ENCODE measurements around the gene NRIP1. TPM values are rescaled to one million over a fixed set of nuclear protein-coding genes. Genes with fewer than 3 reads are reported as not detected.

The NRIP1 gene
- total and polyA plus RNA-seq, 2 of the 13 experiments (the other 11 are each of a cell fraction or from before 2014, with no cell fraction given) = 21.0 to 69.0 TPM

DNA sequence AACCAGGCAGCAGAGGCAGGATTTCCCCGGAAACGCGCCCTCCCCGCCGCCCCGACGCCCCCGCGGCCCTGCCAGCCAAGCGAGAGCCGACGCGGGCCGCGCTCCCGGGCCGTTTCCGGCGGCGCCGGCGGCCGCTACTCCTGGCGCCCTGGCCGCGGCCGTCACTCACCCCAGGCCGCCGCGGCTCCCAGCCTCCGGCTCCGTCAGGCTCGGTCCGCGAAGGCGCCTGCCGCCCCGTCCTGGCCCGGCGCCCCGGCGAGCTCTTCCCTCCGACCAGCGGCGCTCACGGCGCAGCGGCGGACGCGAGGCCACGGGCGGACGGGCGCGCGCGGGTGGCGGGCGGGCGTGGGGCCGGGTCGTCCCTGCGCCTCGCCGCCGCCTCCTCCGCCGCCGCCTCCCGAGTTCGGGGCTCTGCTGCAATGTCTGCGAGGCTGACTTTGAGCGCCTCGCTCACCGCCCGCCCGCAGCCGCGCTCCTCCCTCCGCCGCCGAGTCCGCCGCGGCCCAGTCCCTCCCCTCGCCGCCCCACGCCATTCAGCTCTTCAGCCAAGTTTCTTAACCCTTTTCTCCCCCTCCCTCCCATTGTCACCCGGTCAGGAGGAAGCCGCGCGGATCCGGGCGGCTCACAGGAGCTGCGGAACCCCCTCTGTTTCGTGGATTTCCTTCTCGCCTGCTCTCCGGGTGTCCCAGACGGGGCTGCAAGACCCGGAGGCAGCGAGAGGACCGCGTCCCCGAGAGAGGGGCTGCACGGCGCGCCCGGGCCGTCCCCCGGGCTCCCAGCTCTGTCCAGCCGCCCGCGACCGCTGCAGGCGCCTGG, at the start of gene NRIP1 (continued):
- TF ChIP-seq, protein P1, sequence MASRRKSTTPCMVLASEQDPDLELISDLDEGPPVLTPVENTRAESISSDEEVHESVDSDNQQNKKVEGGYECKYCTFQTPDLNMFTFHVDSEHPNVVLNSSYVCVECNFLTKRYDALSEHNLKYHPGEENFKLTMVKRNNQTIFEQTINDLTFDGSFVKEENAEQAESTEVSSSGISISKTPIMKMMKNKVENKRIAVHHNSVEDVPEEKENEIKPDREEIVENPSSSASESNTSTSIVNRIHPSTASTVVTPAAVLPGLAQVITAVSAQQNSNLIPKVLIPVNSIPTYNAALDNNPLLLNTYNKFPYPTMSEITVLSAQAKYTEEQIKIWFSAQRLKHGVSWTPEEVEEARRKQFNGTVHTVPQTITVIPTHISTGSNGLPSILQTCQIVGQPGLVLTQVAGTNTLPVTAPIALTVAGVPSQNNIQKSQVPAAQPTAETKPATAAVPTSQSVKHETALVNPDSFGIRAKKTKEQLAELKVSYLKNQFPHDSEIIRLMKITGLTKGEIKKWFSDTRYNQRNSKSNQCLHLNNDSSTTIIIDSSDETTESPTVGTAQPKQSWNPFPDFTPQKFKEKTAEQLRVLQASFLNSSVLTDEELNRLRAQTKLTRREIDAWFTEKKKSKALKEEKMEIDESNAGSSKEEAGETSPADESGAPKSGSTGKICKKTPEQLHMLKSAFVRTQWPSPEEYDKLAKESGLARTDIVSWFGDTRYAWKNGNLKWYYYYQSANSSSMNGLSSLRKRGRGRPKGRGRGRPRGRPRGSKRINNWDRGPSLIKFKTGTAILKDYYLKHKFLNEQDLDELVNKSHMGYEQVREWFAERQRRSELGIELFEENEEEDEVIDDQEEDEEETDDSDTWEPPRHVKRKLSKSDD (CRISPR knock-in tag; IDR thresholded peaks at IDR 0.05; ENCODE audit: low read depth) = peak; percentile 53; the same call in 1 of the 2 replicates
- TF ChIP-seq, protein P2, sequence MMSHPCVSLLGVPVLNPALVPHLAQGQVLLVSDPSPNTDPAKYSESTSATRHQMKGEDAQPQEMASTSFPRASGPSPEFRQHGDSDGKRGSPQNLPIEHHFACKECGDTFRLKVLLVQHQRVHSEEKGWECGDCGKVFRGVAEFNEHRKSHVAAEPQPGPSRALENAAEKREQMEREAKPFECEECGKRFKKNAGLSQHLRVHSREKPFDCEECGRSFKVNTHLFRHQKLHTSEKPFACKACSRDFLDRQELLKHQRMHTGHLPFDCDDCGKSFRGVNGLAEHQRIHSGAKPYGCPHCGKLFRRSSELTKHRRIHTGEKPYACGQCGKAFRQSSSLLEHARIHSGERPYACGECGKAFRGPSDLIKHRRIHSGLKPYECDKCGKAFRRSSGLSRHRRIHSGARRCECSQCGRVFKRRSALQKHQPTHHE (CRISPR knock-in tag; IDR thresholded peaks at IDR 0.05; ENCODE audit: borderline replicate concordance) = 0 out of 2 replicates have a peak, but pooled peaks have one; percentile 38
- TF ChIP-seq, protein P3, sequence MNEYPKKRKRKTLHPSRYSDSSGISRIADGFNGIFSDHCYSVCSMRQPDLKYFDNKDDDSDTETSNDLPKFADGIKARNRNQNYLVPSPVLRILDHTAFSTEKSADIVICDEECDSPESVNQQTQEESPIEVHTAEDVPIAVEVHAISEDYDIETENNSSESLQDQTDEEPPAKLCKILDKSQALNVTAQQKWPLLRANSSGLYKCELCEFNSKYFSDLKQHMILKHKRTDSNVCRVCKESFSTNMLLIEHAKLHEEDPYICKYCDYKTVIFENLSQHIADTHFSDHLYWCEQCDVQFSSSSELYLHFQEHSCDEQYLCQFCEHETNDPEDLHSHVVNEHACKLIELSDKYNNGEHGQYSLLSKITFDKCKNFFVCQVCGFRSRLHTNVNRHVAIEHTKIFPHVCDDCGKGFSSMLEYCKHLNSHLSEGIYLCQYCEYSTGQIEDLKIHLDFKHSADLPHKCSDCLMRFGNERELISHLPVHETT (CRISPR knock-in tag; conservative IDR thresholded peaks at IDR 0.05) = peak; percentile 38; the same call in 1 of the 2 replicates
- TF ChIP-seq TARDBP (CRISPR knock-in tag; IDR thresholded peaks at IDR 0.05) = 0 out of 2 replicates have a peak, but pooled peaks have one; percentile 19
- peak; percentile 57; the same call in 1 of the 2 replicates for TF ChIP-seq HOXA3 (CRISPR knock-in tag; IDR thresholded peaks at IDR 0.05)
- peak; percentile 37; the same call in 1 of the 2 replicates for TF ChIP-seq ZNF768 (CRISPR knock-in tag; IDR thresholded peaks at IDR 0.05)
- peak; percentile 22; the same call in 1 of the 2 replicates for TF ChIP-seq MIER2 (CRISPR knock-in tag; IDR thresholded peaks at IDR 0.05)
- TF ChIP-seq BCL6 (CRISPR knock-in tag; IDR thresholded peaks at IDR 0.05) = no peak; the same call in 1 of the 2 replicates
- no peak for TF ChIP-seq BRCA1 (CRISPR knock-in tag; IDR thresholded peaks at IDR 0.05)
- TF ChIP-seq, protein P4, sequence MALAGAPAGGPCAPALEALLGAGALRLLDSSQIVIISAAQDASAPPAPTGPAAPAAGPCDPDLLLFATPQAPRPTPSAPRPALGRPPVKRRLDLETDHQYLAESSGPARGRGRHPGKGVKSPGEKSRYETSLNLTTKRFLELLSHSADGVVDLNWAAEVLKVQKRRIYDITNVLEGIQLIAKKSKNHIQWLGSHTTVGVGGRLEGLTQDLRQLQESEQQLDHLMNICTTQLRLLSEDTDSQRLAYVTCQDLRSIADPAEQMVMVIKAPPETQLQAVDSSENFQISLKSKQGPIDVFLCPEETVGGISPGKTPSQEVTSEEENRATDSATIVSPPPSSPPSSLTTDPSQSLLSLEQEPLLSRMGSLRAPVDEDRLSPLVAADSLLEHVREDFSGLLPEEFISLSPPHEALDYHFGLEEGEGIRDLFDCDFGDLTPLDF (CRISPR knock-in tag; IDR thresholded peaks at IDR 0.05) = 0 out of 2 replicates have a peak, but pooled peaks have one; percentile 24
- TF ChIP-seq ONECUT2 (CRISPR knock-in tag; IDR thresholded peaks at IDR 0.05) = no peak
- TF ChIP-seq YY1 (IDR thresholded peaks at IDR 0.05; ENCODE audit: insufficient read depth, insufficient replicate concordance, low read depth, low read length) = peak; percentile 66
- TF ChIP-seq ZNF564 (CRISPR knock-in tag; IDR thresholded peaks at IDR 0.05) = peak; percentile 58; the same call in 1 of the 2 replicates
- peak; percentile 50 for TF ChIP-seq ISL2 (CRISPR knock-in tag; IDR thresholded peaks at IDR 0.05)
- TF ChIP-seq, protein P5, sequence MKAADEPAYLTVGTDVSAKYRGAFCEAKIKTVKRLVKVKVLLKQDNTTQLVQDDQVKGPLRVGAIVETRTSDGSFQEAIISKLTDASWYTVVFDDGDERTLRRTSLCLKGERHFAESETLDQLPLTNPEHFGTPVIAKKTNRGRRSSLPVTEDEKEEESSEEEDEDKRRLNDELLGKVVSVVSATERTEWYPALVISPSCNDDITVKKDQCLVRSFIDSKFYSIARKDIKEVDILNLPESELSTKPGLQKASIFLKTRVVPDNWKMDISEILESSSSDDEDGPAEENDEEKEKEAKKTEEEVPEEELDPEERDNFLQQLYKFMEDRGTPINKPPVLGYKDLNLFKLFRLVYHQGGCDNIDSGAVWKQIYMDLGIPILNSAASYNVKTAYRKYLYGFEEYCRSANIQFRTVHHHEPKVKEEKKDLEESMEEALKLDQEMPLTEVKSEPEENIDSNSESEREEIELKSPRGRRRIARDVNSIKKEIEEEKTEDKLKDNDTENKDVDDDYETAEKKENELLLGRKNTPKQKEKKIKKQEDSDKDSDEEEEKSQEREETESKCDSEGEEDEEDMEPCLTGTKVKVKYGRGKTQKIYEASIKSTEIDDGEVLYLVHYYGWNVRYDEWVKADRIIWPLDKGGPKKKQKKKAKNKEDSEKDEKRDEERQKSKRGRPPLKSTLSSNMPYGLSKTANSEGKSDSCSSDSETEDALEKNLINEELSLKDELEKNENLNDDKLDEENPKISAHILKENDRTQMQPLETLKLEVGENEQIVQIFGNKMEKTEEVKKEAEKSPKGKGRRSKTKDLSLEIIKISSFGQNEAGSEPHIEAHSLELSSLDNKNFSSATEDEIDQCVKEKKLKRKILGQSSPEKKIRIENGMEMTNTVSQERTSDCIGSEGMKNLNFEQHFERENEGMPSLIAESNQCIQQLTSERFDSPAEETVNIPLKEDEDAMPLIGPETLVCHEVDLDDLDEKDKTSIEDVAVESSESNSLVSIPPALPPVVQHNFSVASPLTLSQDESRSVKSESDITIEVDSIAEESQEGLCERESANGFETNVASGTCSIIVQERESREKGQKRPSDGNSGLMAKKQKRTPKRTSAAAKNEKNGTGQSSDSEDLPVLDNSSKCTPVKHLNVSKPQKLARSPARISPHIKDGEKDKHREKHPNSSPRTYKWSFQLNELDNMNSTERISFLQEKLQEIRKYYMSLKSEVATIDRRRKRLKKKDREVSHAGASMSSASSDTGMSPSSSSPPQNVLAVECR (CRISPR knock-in tag; IDR thresholded peaks at IDR 0.05; ENCODE audit: borderline replicate concordance) = peak; percentile 64
- no peak for TF ChIP-seq TCF12 (IDR thresholded peaks at IDR 0.05)
- 0 out of 2 replicates have a peak, but pooled peaks have one; percentile 56 for TF ChIP-seq TCF12 (CRISPR knock-in tag; IDR thresholded peaks at IDR 0.05)

Data from HepG2 (cell line).